CD14-positive monocyte (primary cell): ENCODE measurements around the gene CREB1. TPM values are rescaled to one million over a fixed set of nuclear protein-coding genes. Genes with fewer than 3 reads are reported as not detected.
A peak's percentile ranks its signal among the peaks of the same experiment; 100 is the strongest.

Source experiments
- DNase-seq, 3 donors: peaks; one replicate each; pipeline ENCODE4 v3.0.0-alpha.2; 2011 to 2022
- H2AFZ ChIP-seq: 2 replicates; pipeline ENCODE4 v1.6.0; 2012; ENCODE audit warnings: mild to moderate bottlenecking, low read depth, low read length, inconsistent platforms; ENCODE audit not compliant: insufficient read depth, poor library complexity, severe bottlenecking
- H3K27ac ChIP-seq, 2 donors: 1 replicate in 1 of 2; 2 replicates in 1 of 2; pipeline ENCODE4 v1.5.1; 2012 to 2013; ENCODE audit warnings: low read length in 2 of 2, control low read depth in 1 of 2, inconsistent platforms in 1 of 2, low read depth in 1 of 2, mild to moderate bottlenecking in 1 of 2
- H3K27me3 ChIP-seq, 2 donors: one replicate each; pipeline versions ENCODE4 v1.6.0 to v1.6.1; 2011 to 2013; ENCODE audit warnings: low read length in 2 of 2; ENCODE audit not compliant: control insufficient read depth in 2 of 2, insufficient read depth in 2 of 2
- H3K36me3 ChIP-seq, 2 donors: replicated peaks in 1 of 2; 1 replicate in 1 of 2; 2 replicates in 1 of 2; pipeline versions ENCODE4 v1.5.1 to v1.6.1; 2012 to 2013; ENCODE audit warnings: low read length in 2 of 2, control low read depth in 1 of 2, inconsistent platforms in 1 of 2, mild to moderate bottlenecking in 1 of 2; ENCODE audit not compliant: insufficient read depth in 2 of 2, control insufficient read depth in 1 of 2
- H3K4me1 ChIP-seq, 2 donors: 1 replicate in 1 of 2; 2 replicates in 1 of 2; pipeline versions ENCODE4 v1.5.1 to v1.6.1; 2012 to 2013; ENCODE audit warnings: low read length in 2 of 2, control low read depth in 1 of 2, inconsistent platforms in 1 of 2, mild to moderate bottlenecking in 1 of 2, moderate library complexity in 1 of 2; ENCODE audit not compliant: insufficient read depth in 2 of 2, control insufficient read depth in 1 of 2
- H3K4me2 ChIP-seq: replicated peaks from 2 replicates; pipeline ENCODE3; 2012; ENCODE audit warnings: low read length, moderate library complexity, mild to moderate bottlenecking; ENCODE audit not compliant: poor library complexity, severe bottlenecking; ENCODE audit errors: extremely low read depth
- H3K4me3 ChIP-seq, 3 experiments: fragments of 200-600 bp in 1 of 3; sonication (generic) in 1 of 3; replicated peaks in 1 of 3; 1 replicate in 2 of 3; 2 replicates in 1 of 3; pipeline ENCODE4 v1.5.1; 2011 to 2013; ENCODE audit warnings: low read length in 3 of 3, mild to moderate bottlenecking in 3 of 3, control low read depth in 2 of 3, low read depth in 2 of 3, inconsistent platforms in 1 of 3, moderate library complexity in 1 of 3
- H3K79me2 ChIP-seq: 2 replicates; pipeline ENCODE4 v1.6.0; 2012; ENCODE audit warnings: mild to moderate bottlenecking, control low read depth, inconsistent platforms, low read length, moderate library complexity; ENCODE audit not compliant: insufficient read depth
- H3K9ac ChIP-seq: 2 replicates; pipeline ENCODE4 v1.6.0; 2017; ENCODE audit warnings: low read length, mild to moderate bottlenecking; ENCODE audit not compliant: insufficient read depth, poor library complexity, severe bottlenecking
- H3K9me3 ChIP-seq, 2 donors: replicated peaks in 1 of 2; 1 replicate in 1 of 2; 2 replicates in 1 of 2; pipeline versions ENCODE4 v1.5.1 to v1.6.1; 2012 to 2013; ENCODE audit warnings: low read length in 2 of 2, control low read depth in 1 of 2; ENCODE audit not compliant: control insufficient read depth in 1 of 2, insufficient read depth in 1 of 2
- H4K20me1 ChIP-seq: 2 replicates; pipeline ENCODE4 v1.6.0; 2012; ENCODE audit warnings: mild to moderate bottlenecking, low read length, control low read depth, moderate library complexity; ENCODE audit not compliant: insufficient read depth
- H3K27ac Mint-ChIP-seq, 7 donors: one replicate each; pipeline ENCODE4 v1.8.0; 2020; ENCODE audit warnings: mild to moderate bottlenecking in 7 of 7, mixed read lengths in 7 of 7, moderate library complexity in 6 of 7, inconsistent platforms in 2 of 7
- H3K27me3 Mint-ChIP-seq, 3 donors: one replicate each; pipeline ENCODE4 v1.8.0; 2021 to 2022; ENCODE audit warnings: low read depth in 3 of 3, mild to moderate bottlenecking in 3 of 3, mixed read lengths in 3 of 3, moderate library complexity in 3 of 3, inconsistent platforms in 1 of 3
- H3K36me3 Mint-ChIP-seq, 2 donors: one replicate each; pipeline ENCODE4 v1.8.0; 2020; ENCODE audit warnings: mixed read lengths in 2 of 2, inconsistent platforms in 1 of 2, mild to moderate bottlenecking in 1 of 2
- H3K4me1 Mint-ChIP-seq: one replicate; pipeline ENCODE4 v1.8.0; 2020; ENCODE audit warnings: mild to moderate bottlenecking, mixed read lengths
- H3K4me3 Mint-ChIP-seq, 2 donors: one replicate each; pipeline ENCODE4 v1.8.0; 2020; ENCODE audit warnings: mild to moderate bottlenecking in 2 of 2, mixed read lengths in 2 of 2, moderate library complexity in 1 of 2
- H3K9me3 Mint-ChIP-seq, 7 donors: one replicate each; pipeline ENCODE4 v1.8.0; 2020 to 2022; ENCODE audit warnings: mixed read lengths in 7 of 7, mild to moderate bottlenecking in 6 of 7, moderate library complexity in 6 of 7, inconsistent platforms in 2 of 7
- WGBS: methylation state at CpG from one replicate; pipeline ENCODE4 v1.1.5; 2013; ENCODE audit warnings: missing lambda C conversion rate; ENCODE audit not compliant: insufficient coverage; 5-methylcytosine and 5-hydroxymethylcytosine counted together
- intact Hi-C, 2 donors: fragments of 100-400 bp; cut with micrococcal nuclease; formaldehyde crosslinking; loops; one replicate each; pipeline versions ENCODE4 v1.15.0 to v1.15.1; 2023
- polyA plus RNA-seq, 3 donors: library from polyadenylated mRNA; depleted of rRNA in 1 of 3; unstranded in 2 of 3; stranded (reverse) in 1 of 3; fragments of 300-500 nt in 2 of 3; fragments of >200 nt in 1 of 3; fragmentation: Illumina TruSeq in 2 of 3; gene quantifications; 1 replicate in 2 of 3; 2 replicates in 1 of 3; pipeline ENCODE4 v1.2.3, GENCODE V29; 2012 to 2021
- TF ChIP-seq, protein P1 (sequence below): fragments of 200-600 bp; IDR thresholded peaks from one replicate; pipeline ENCODE4 v1.8.0; 2022; ENCODE audit warnings: antibody characterized with exemption, mild to moderate bottlenecking

The CREB1 gene
- polyA plus RNA-seq, 3 donors, result 43.3 to 60.5 (median 55.2) TPM

DNA sequence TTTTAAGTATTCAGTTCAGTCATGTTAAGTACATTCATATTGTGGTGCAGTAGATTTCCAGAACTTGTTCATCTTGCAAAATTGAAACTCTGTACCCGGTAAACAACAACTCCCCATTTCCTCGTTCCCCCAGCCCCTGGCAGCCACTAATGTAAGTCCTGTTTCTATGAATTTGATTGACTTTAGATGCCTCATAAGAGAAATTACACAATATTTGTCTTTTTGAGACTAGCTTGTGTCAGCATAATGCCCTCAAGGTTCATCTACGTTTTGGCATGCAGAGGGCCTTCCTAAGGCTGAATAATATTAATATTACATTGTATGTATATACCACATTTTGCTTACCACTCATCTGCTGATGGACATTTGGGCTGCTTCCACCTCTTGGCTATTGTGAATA is 64.5 kb downstream of the CREB1 start:
- H3K27me3 ChIP-seq, result no peaks in the 10 kb centered on the region
- peaks cover 32% of the 10 kb centered on the region for H4K20me1 ChIP-seq
- Mint-ChIP-seq H3K27me3 (no peaks in the 10 kb centered on the region), H3K36me3 (peaks cover 58 to 74% of the 10 kb centered on the region in 2 donors), H3K4me3 (no peak overlapping the region), H3K9me3 (peaks cover 0 to 13% (median 7%) of the 10 kb centered on the region in 7 donors), H3K4me1 (peaks cover 8% of the 10 kb centered on the region), H3K27ac (peak overlapping the region in 5 of 7 donors; percentile 12 to 82 (median 54))
- no CpG with 5 or more reads among the region's 3 CpGs for WGBS
- intact Hi-C loops, result no loop called here
- peak overlapping the region in 1 of 2 donors; percentile 47 for H3K27ac ChIP-seq
- no peak for DNase-seq
- no peaks in the 10 kb centered on the region for H3K4me1 ChIP-seq
- peaks cover 40 to 94% of the 10 kb centered on the region in 2 donors for H3K36me3 ChIP-seq
- no peak overlapping the region for H3K4me3 ChIP-seq
- no peak overlapping the region for H3K4me2 ChIP-seq
- no peak overlapping the region for H3K9ac ChIP-seq
- H3K79me2 ChIP-seq, result peaks cover 32% of the 10 kb centered on the region
- peaks cover 10 to 12% of the 10 kb centered on the region in 2 donors for H3K9me3 ChIP-seq
- TF ChIP-seq, protein P1, sequence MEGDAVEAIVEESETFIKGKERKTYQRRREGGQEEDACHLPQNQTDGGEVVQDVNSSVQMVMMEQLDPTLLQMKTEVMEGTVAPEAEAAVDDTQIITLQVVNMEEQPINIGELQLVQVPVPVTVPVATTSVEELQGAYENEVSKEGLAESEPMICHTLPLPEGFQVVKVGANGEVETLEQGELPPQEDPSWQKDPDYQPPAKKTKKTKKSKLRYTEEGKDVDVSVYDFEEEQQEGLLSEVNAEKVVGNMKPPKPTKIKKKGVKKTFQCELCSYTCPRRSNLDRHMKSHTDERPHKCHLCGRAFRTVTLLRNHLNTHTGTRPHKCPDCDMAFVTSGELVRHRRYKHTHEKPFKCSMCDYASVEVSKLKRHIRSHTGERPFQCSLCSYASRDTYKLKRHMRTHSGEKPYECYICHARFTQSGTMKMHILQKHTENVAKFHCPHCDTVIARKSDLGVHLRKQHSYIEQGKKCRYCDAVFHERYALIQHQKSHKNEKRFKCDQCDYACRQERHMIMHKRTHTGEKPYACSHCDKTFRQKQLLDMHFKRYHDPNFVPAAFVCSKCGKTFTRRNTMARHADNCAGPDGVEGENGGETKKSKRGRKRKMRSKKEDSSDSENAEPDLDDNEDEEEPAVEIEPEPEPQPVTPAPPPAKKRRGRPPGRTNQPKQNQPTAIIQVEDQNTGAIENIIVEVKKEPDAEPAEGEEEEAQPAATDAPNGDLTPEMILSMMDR, result no peak
- no peak overlapping the region for H2AFZ ChIP-seq

- Histone ChIP-seq H3K79me2 (peaks cover 27% of the 10 kb centered on the region), H3K4me1 (no peaks in the 10 kb centered on the region), H2AFZ (no peak overlapping the region), H3K4me2 (no peak overlapping the region), H3K36me3 (peaks cover 40 to 94% of the 10 kb centered on the region in 2 donors), H3K9me3 (peaks cover 10 to 12% of the 10 kb centered on the region in 2 donors), H3K9ac (no peak overlapping the region), H3K27me3 (no peaks in the 10 kb centered on the region), H3K4me3 (no peak overlapping the region), H3K27ac (peak overlapping the region in 1 of 2 donors; percentile 47), H4K20me1 (peaks cover 27% of the 10 kb centered on the region)
- WGBS, result no CpG with 5 or more reads among the region's 4 CpGs
- Mint-ChIP-seq H3K27me3 (no peaks in the 10 kb centered on the region), H3K4me3 (no peak overlapping the region), H3K36me3 (peaks cover 56 to 73% of the 10 kb centered on the region in 2 donors), H3K9me3 (peaks cover 0 to 13% (median 7%) of the 10 kb centered on the region in 7 donors), H3K27ac (peak overlapping the region in 1 of 7 donors; percentile 42), H3K4me1 (peaks cover 8% of the 10 kb centered on the region)
- no peak for DNase-seq
- intact Hi-C loops, result no loop called here
- TF ChIP-seq, protein P1, result no peak
Measured at GRCh38 chr2:207594731-207595130, 65.0 kb downstream of the CREB1 start.
